ENCODE data around the gene EZR.

DNA sequence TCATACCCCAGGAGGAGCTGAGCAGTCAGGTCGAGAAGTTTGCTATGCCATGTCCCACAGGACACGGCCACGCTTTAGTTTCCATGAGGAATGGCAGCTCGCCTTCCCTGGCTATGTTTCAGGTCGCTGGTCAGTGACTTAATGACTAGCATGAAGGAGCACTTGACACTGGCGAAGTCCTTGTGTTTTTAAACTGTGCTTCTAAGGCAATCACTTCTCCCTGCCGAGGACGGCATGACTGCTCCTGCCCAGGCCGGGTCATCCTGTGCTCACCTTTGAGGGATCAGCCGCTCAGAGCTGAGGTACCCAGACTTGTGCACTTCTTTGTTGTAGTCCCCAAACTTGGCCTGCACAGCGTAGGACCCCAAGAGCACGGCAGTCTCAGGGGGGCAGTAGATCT lies 34.1 kb downstream of the EZR start:
- TF ChIP-seq CTCF (conservative IDR thresholded peaks at IDR 0.05 in 1 of 2, IDR thresholded peaks at IDR 0.05 in 1 of 2; ENCODE audit: extremely low read depth in 1 of 2, insufficient read depth in 1 of 2, low read depth in 1 of 2, low read length in 2 of 2) (no peak), EZH2 (IDR thresholded peaks at IDR 0.05; ENCODE audit: borderline replicate concordance, low read length) (no peak)
